ENCODE measurements around the gene NKD2.

- TF ChIP-seq CTCF (IDR thresholded peaks at IDR 0.05; ENCODE audit: low read length) (no peak), EZH2 (IDR thresholded peaks at IDR 0.05; ENCODE audit: borderline replicate concordance, low read length) (no peak)
Observed at GRCh38 chr5:1003296-1003937, 5.2 kb upstream of the NKD2 start.

Data from OCI-LY1 (cell line).